ENCODE measurements around the gene CLEC2A.

Gene CLEC2A

DNA sequence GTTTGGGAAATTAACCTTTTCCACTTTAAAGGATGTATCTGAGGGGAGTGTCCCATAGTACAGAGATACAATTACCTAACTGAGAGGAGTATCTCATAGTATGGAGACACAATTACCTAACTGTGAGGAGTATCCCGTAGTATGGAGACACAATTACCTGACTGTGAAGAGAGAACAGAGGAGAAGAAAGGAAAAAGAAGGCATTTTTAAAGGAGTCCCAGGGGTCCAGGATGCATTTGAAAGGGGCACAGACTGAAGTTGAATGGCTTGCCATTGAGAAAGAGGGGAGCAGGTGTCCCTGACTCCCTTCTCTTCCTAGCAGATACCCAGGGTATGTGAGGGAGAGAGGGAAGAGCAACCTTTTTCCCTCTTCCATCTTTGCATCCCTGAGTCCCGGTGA is 33.0 kb downstream of the CLEC2A start:
- TF ChIP-seq, protein P1, sequence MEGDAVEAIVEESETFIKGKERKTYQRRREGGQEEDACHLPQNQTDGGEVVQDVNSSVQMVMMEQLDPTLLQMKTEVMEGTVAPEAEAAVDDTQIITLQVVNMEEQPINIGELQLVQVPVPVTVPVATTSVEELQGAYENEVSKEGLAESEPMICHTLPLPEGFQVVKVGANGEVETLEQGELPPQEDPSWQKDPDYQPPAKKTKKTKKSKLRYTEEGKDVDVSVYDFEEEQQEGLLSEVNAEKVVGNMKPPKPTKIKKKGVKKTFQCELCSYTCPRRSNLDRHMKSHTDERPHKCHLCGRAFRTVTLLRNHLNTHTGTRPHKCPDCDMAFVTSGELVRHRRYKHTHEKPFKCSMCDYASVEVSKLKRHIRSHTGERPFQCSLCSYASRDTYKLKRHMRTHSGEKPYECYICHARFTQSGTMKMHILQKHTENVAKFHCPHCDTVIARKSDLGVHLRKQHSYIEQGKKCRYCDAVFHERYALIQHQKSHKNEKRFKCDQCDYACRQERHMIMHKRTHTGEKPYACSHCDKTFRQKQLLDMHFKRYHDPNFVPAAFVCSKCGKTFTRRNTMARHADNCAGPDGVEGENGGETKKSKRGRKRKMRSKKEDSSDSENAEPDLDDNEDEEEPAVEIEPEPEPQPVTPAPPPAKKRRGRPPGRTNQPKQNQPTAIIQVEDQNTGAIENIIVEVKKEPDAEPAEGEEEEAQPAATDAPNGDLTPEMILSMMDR (IDR thresholded peaks at IDR 0.05; ENCODE audit: extremely low read depth, insufficient read depth, missing control alignments) = no peak
- DNase-seq (ENCODE audit: low spot score) = no peak
- in situ Hi-C loops (cut with MboI; ENCODE audit: low pct_unique_long_range_greater_than_20kb, low sequenced_read_pairs, unreplicated experiment) = no loop called here

GRCh38 chr12:9897535-9897934 is 34.6 kb downstream of the CLEC2A start:
- TF ChIP-seq, protein P1 (IDR thresholded peaks at IDR 0.05; ENCODE audit: extremely low read depth, insufficient read depth, missing control alignments) = no peak
- no peak for DNase-seq (ENCODE audit: low spot score)
- in situ Hi-C loops (cut with MboI; ENCODE audit: low pct_unique_long_range_greater_than_20kb, low sequenced_read_pairs, unreplicated experiment) = no loop called here

GRCh38 chr12:9895215-9895971 is 36.8 kb downstream of the CLEC2A start:
- in situ Hi-C loops (cut with MboI; ENCODE audit: low pct_unique_long_range_greater_than_20kb, low sequenced_read_pairs, unreplicated experiment) = no loop called here
- no peak for DNase-seq (ENCODE audit: low spot score)
- TF ChIP-seq, protein P1 (IDR thresholded peaks at IDR 0.05; ENCODE audit: extremely low read depth, insufficient read depth, missing control alignments) = no peak

GRCh38 chr12:9888665-9889273 is 43.4 kb downstream of the CLEC2A start:
- TF ChIP-seq, protein P1 (IDR thresholded peaks at IDR 0.05; ENCODE audit: extremely low read depth, insufficient read depth, missing control alignments) = no peak
- in situ Hi-C loops (cut with MboI; ENCODE audit: low pct_unique_long_range_greater_than_20kb, low sequenced_read_pairs, unreplicated experiment) = no loop called here
- no peak for DNase-seq (ENCODE audit: low spot score)

GRCh38 chr12:9883175-9883574 is 49.0 kb downstream of the CLEC2A start:
- no peak for DNase-seq (ENCODE audit: low spot score)
- TF ChIP-seq, protein P1 (IDR thresholded peaks at IDR 0.05; ENCODE audit: extremely low read depth, insufficient read depth, missing control alignments) = no peak
- in situ Hi-C loops (cut with MboI; ENCODE audit: low pct_unique_long_range_greater_than_20kb, low sequenced_read_pairs, unreplicated experiment) = no loop called here

DNA sequence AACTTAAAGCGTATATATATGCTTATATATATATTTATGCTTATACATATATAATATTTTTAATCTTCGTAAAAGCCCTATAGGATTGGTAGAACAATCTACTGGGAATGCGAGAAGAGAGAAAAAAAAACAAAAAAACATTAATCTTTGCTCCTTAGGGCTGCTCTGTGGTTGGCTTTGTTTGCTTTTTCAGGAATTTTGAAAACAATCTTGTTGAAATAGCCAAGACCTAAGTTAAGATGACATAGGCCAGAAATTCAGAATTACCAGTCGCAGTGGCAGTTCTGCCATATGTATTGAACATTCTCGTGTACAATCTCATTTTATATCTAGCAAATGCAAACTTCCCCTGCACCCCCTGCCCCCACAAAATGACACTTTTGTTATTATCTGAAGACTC is 50.2 kb downstream of the CLEC2A start:
- in situ Hi-C loops (cut with MboI; ENCODE audit: low pct_unique_long_range_greater_than_20kb, low sequenced_read_pairs, unreplicated experiment) = no loop called here
- TF ChIP-seq, protein P1 (IDR thresholded peaks at IDR 0.05; ENCODE audit: extremely low read depth, insufficient read depth, missing control alignments) = no peak
- no peak for DNase-seq (ENCODE audit: low spot score)
